HG03432 (cell line): Measurements from ENCODE around the gene BPIFB4.

ENCODE experiments used
- ATAC-seq: cut with Tn5 transposase; IDR thresholded peaks from one replicate; pipeline ENCODE4 v1.9.1; 2021; ENCODE audit warnings: mild to moderate bottlenecking, moderate library complexity; ENCODE audit not compliant: unreplicated experiment

BPIFB4 gene

DNA sequence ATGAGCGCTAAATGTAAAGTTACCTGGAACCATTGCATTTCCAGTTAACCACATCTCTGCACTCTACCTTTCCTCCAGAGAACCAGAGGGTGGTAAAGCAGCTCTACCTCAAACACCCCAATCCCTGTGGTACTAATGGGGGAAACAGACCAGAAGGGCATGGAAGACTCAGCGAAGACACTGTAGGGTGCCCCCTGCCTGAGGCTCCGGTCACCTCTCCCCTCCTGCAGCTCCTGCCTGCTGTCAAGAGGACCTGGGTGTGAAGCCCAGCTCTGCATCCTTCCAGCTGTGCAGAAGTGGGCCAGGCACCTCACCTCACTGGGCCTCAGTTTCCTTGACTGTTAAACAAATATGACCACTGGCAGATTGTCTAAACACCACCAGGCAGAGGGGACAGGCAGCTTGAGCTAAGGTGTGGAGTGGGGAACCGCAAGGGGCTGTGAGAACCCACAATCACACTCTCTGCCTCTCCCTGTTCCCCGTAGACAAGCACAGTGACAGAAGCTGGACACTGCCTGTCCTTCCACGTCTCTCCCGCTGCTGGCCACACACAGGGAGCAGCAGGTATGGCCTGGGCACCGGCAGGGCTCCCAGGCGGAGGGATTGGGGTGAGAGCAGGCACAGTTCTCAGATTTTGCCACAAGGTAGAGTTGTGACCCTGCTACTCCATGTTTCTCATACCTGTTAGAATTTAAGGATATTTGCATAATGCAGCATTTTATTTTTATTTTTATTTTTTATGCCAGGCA, 79.4 kb downstream of the BPIFB4 start:
- ATAC-seq: no peak

DNA sequence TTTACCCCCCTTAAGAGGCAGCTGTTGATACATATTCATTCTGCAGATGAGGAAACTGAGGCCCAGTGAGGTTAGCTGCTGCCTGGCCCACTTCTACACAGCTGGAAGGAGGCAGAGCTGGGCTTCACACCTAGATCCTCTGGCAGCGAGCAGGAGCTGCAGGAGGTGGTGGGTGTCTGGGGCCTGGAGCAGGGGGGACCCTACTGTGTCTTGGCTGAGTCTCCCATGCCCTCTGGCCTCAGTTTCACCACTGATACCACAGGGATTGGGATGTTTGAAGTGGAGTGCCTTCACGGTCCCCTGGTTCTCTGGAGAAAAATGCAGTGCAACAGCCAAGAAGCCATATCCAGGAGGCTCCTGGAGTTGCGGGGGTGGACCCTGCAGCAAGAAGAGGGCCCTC, 80.3 kb downstream of the BPIFB4 start:
- ATAC-seq: no peak

GRCh38 chr20:33160681-33161080, 81.2 kb downstream of the BPIFB4 start:
- ATAC-seq: no peak
